Suppressor macrophage treated with lipopolysaccharide for 1 hour (primary cell): ENCODE data around the gene SLC9A1.
A peak's percentile ranks its signal among the peaks of the same experiment; 100 is the strongest.

Experiments used
- DNase-seq, 3 donors: peaks; one replicate each; pipeline ENCODE4 v3.0.0-alpha.2; 2020 to 2022

SLC9A1 gene

DNA sequence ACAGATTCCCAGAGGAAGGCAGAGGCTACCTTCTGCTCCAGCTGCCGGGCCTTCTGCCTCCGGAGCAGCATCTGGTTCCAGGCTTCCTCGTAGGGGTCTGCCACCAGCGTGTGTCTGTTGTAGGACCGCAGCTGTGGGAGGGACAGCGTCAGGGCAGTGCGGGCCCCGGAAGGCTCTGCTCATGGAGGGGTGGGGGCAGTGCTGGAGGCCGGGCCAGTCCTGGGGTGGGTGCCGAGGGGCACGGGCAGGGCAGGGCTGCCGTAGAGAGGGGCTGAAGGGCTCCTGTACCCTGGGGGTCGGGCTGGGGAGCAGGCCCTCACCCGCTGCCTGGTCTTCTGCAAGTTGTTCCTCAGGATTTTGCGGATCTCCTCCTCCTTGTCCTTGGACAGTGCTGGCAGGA, 53.2 kb downstream of the SLC9A1 start:
- no peak for DNase-seq

DNA sequence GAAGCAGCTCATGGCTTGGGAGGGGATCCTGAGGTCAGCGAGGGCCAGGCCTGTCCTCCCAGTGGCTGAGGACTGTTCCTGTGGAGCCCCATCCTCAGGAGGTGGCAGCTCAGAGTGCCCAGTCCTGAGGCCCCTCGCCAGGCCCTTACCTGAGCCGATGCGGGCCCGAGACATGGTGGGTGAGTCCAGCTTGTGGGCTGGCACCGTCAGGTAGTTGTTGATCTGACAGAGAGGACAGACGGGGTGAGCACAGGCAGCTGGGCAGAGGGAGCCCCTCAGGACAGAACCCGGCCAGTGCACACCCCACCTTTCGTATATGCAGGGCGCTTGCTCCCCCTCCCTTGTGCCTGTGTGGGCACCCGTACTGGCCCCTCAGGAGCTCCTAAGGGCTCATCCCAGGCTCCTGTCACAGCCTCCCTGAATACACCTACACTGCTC, 53.9 kb downstream of the SLC9A1 start:
- no peak for DNase-seq

DNA sequence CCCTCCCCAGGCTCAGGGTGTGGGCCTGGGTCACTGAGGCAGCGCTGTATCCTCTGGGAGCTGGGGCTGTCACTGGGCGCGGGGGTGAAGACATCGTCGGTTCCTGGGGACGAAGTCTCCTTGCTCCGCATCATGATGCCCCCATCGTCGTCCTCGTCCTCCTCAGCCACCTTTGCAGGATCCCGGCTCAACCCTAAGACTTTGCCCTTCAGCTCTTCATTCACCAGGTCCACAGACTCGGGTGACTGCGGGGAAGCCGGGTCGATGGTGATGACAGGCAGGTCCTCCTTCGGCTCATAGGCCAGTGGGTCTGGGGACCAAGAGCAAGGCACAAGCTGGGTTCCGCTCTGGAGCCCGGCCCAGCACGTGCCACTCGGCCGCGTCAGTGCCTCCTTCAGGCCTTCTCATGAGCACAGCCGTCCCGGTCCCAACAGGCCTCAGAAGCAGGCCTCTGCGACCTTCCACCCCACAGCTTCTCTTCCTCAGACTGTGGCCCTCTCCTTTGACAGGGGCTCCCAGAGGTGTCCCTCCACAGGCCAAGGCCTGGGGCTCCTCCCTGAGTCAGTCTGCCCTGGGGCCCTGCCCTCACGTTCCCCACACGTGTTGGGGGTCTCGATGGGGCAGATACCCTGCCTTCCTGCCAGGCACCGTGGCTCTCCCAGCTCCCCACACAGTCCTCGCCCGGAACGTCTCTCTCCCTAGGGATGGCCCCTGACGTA, 54.4 kb downstream of the SLC9A1 start:
- no peak for DNase-seq

DNA sequence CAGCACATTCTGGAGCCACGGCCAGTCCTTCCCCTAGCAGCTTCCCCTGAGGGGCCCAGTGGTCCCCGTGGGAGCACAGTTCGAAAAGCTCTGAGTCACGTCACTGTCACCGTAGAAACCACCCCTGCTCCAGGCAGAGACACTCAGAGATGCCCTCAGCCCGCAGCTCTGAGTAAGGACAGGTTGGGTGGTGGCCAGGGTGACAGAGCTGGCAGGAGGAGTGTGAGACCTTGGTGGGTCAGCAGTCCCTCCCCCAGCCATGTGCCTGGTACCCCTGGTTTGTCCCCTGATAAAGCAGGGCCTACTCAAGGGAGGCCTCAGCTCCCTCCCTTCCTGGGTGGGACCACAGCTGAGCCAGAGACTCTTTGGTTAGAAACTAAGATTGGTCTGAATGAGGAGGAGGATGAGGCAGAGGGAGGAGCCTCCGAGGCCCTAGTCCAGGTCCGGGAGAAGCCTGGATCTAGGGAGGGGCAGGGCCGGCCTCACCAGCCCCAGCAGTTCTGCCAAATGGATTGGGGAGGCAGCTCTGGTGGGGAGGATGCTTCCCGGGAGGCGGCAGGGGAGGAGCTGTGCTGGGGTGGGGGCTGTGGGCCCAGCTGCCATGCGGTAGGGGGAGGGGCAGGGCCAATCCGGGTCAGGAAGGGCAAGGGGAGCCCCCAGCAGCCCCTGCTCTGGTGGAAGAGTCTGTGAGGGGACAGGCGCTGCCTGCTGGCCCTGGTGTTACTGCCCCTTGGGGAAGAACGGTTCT, 55.2 kb downstream of the SLC9A1 start:
- peak; percentile 82 to 85 (median 83) for DNase-seq

DNA sequence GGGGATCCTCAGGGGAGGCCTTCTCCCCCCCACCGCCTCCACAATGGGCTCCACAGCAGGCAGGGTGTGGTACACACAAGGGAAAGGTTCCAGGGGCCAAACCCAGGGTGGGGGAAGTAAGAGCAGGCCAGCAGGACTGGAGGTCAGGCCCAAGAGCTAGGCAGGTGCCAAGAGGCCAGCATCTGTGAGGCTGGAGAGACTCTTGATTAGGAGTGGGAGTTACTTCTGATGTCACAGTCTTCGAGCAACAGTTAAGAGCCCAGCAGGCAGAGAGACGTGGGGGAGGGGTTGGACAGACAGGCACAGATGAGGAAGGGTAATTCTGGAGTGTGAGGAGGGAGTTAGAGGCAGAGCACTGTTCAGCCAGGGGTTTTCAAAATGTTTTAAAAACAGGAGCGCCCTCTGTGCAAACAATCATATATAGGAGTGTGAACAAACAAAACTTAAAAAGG, 55.8 kb downstream of the SLC9A1 start:
- peak; percentile 55 to 68 (median 57) for DNase-seq

DNA sequence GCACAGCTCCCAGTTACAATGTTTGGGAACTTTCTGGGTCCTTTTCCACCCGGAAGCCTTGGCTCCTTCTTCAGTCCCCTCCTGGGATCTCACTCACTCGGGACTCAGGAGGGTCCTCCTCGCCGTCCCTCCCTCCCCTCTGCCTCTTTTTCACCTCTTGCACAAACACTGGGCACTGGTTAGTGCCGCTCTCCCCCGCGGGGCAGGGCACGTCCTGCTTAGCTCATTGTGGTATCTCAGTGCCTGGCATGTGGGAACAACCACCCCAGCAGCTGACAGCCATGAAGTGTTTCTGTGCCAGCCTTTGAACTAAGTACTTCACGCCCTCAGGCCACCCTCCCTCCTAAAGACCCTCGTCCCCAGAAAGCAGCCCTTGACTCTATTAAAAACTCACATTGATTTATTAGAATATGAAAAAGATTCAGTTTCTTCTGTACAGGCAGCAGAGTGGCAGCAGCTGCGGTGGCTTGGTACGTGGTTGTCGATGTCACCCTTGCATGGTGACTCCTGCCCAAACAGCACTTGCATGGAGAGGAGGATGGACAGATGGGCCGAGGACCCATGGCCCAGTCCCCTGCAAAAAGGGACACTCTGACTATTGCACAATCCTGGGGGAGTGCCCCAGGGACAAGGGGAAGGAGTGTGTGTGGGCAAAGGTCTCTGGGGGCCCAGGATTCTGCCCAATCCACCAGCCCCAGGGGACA, 56.3 kb downstream of the SLC9A1 start:
- peak; percentile 39 to 57 (median 47) for DNase-seq

DNA sequence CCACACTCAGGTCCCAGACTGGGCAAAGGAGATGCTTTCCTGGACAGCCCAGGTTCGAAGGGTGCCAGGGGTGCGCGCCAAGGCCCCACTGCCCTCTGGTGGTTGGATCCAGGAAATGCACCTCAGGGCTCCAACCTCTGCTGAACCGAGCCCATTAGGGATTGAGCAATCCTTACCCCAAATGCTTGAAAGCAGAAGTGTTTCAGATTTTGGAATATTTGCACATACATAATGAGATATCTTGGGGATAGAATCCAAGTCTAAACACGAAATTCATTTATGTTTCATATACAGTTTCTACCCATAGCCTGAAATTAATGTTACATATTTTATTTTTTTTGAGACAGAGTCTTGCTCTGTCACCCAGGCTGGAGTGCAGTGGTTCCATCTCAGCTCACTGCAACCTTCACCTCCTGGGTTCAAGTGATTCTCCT, 57.4 kb downstream of the SLC9A1 start:
- DNase-seq, result peak; percentile 91 to 95 (median 92)

DNA sequence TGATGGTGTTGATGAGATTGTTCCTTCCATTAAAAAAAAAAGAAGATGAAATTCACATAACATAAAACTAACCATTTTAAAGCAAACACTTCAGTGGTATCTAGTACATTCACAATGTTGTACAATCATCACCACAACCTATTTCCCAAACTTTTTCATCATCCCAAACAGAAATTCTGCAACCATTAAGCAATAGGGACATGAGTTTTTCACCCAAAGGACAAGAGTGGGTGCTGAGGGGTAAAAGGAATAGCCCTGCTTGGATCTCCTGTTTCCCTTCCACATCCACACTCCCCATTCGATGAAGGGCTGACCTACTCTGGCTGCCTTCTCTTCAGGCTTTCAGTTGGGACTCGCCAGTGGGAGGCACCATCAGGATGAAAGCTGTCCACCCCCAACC, 59.3 kb downstream of the SLC9A1 start:
- peak; percentile 48 to 62 (median 61) for DNase-seq

DNA sequence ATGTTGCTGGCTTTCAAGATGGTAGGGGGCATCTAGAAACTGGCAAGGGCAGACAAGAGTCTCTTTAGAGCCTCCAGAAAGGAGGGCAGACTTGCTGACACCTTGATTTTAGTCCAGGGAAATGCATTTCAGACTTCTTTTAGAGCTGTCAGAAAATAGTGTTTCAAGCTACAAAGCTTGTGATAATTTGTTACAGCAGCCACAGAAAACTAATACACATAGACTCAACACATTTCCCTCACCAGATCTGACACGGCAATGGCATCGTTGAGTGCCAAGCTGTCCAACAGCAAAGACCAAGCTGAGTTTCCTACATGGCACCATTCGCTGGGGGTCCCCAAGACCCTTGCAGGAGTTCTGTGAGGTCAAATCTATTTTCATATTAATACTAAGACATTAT, 62.0 kb downstream of the SLC9A1 start:
- no peak for DNase-seq

DNA sequence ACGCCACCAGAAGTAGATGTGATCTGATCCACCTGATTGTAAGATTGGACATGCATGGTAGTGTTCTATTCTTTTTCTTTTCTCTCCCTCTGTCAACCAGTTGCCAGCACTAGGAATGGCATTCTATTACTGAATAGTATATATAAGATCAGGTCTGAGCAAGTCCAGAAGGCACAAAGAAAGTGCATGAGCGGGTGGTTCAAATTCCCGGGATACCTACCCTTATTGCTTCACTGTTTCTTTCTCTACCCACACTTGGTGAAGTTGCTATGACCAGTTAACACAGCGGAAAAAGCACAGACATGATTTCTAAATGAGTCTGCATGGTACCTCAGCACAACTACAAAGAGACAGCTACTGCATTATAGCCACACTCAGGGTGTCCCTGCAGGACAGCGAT, 64.0 kb downstream of the SLC9A1 start:
- DNase-seq, result no peak

DNA sequence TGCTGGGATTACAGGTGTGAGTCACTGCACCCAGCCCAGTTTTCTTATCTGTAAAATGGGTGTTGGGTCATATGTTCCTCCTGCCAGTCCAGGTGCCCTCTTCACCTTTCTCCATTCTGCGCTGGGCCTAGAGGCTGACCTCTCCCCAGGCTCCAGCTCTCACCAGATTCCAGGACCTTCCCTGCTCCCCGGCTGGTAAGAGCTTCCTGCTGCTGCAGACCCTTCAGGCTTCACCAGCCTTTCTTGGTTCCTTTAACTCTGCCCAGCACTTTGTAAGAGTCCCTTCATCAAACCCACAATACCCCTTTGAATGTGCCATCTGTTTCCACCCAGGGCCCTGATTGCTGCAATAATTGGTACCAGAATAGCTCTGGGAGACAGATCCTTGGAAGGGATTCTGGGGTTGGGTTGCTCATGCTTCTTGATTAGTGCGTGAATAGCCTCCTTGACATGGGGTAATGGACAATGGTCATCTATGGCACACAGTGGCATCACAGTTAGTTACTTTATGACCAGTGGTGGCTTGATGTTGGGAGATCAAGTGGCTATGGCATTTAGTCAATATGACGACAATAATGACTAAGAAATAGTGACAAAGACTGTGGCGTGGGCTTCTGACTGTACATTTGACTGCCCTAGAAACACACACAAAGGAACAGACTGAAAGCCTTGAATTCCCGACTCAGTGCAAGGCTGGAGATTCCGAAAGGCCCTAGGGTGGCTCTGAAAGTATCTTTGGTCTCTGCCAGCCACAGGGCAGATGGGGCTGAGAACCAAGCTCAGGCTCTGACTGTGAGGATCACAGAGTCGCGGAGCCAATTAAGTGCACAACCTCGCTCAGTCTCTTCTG, 67.3 kb downstream of the SLC9A1 start:
- peak; percentile 73 to 89 (median 76) for DNase-seq

DNA sequence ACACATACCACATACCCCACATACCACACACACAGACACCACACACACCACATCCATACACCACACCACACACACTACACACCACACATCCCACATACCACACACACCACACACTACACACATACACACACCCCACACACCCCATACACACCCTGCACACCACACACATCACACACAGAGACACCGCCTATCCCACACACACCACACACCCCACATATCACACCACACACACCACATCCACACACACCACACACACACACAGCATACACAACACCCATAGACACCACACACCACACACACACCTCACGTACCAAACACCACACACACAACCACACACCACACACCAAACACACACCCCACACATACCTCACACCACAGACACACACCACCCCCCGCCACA, 68.3 kb downstream of the SLC9A1 start:
- DNase-seq, result no peak

DNA sequence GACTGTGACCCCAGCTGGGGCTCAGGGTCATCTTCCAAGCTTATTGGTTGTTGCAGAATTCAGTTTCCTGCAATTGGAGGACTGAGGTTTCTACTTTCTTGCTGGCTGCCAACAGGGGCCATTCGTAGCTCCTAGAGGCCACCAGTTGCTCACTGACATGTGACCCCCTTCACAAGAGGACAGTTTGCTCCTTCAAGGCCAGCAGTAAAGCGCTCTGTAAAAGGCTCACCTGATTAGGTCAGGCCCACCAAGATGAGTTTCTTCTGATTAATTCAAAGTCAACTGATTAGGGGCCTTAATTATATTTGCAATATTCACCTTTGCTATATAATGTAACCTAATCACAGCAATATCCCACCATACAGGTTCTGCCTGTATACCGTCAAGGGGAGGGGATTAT, 68.9 kb downstream of the SLC9A1 start:
- DNase-seq, result no peak

DNA sequence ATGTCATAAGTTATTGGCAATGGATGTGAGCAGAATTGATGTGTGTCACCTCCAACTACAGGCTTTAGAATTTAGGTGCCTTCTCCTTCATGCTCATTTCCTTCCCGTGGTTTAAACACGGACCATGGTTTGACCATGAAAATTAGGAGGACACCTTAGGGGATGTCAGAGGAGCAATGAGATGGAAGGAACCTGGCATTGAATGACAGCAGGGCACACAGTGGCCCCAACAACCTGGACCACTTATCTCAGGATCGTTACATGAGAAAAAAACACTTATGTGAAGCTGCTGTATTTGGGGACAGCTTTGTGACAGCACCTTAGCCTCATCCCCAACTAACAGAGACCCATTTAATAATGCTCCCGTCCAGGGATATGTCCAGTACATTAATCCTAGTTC, 70.8 kb downstream of the SLC9A1 start:
- DNase-seq, result no peak

DNA sequence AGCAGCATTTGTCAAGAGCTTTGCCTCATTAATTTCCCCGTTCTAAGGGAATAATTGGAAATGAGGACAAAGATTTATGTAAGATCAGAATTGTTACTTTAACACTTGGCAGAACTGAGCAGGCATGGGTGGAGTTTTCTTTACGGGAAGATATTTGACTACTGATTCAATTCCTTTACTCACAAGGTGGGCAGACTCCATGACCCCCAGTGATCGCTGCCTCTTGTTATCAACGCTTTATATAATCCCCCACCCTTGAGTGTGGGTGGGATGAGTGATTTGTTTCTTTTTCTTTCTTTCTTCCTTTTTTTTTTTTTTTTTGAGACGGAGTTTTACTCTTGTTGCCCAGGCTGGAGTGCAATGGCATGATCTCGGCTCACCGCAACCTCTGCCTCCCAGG, 77.0 kb downstream of the SLC9A1 start:
- DNase-seq, result no peak

DNA sequence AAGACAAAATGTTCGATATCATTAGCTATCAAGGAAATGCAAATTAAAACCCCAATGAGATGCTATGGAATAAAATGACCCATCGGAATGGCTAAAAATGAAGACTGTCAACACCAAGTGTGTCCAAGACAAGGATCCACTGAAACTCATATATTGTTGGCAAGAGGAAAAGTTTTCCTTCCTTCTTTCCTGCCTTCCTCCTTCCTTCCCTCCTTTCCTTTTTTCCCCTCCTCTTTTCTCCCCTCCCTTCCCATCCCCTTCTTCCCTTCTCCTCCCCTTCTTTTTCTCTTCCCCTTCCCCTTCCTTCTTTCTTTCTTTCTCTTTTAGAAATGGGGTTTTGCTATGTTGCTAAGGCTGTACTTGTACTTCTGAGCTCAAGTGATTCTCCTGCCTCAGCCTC, 78.1 kb downstream of the SLC9A1 start:
- DNase-seq, result no peak

DNA sequence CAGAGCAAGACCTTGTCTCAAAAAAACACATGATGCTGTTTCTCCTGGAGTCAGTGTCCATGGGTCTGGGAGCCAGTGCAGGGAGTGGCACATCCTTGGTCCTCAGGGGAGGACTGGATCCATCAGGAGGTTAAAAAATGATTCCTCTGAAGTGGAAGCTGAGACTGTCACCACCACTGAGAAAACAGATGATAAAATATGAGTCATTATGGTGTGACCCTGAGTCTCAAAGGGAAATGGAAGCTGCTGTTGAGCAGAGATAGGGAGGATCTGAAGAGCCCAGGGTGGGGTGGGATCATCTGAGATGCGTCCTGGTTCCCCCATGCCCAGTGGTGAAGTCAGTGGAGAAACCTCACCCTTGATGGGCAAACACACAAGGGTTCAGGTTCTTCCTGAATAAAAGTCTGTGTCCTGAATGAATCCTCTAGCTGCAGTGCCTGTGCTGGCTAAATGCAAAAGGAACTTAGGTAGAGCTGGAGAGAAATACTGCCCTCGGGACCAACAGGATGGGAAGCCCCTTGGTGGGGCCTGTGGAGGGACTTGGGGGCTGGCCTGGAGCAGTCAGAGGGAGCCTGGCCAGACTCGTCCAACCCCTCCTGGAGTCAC, 80.6 kb downstream of the SLC9A1 start:
- peak; percentile 85 to 91 (median 91) for DNase-seq

DNA sequence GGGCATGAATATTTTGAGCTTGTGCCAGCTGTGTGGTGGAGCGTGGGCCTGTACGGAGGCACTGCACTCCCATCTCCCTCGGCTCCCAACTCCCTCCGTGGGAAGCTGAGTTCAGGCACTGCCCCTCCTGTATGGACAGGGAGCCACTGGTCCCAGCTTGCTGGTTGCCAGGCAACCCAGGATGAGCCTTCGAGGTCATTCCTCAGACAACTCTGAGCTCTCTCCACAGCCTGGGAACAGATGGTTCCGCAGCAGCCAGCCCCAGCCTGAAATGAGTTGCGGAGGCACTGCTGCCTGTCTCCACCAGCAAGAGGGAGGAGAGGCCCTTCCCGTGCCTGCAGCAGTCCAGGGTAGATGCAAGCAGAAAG, 83.9 kb downstream of the SLC9A1 start:
- DNase-seq, result no peak

DNA sequence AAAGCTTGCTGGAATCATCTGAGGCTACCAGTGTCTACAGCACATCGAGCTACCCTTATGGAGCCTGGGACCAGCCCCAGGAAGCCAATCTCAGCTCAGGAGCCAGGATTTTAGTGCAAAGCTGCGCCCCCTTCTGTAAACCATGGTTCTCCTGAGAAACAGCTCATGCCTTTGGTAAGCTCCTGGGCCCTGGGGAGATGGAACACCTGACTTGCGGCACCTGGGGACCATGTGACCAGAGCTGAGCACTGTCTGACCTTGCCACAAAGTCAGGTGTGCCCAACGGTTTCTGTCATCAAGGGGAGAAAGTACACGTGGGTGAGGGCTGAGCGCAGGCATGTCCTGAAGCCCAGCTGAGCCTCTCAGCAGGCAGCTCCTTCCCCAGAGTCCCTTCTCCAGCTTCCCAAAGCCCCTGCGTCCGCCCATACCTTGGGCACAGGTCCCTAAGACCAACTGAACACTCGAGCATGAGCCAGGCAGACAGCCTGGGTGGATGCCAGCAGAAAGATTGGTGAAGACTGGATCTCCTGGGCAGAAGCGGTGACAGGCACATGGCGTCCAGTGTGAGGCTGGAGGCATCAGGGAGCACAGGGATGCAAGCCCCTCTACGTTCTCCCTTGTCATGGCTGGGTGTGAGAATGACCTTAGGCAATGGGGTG, 84.4 kb downstream of the SLC9A1 start:
- DNase-seq, result no peak

DNA sequence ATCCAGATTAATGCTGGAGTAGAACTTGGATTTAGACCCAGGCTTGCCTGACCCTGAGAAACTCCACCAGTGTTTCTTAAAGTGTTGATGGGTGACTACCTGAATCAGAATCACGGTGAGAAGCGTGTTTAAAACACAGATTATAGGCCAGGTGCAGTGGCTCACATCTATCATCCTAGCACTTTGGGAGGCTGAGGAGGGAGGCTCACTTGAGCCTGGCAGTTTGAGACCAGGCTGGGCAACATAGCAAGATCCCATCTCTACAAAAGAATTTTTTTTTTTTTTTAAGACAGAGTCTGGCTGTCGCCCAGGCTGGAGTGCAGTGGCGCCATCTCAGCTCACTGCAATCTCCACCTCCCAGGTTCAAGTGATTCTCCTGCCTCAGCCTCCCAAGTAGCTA, 86.0 kb downstream of the SLC9A1 start:
- DNase-seq, result no peak

DNA sequence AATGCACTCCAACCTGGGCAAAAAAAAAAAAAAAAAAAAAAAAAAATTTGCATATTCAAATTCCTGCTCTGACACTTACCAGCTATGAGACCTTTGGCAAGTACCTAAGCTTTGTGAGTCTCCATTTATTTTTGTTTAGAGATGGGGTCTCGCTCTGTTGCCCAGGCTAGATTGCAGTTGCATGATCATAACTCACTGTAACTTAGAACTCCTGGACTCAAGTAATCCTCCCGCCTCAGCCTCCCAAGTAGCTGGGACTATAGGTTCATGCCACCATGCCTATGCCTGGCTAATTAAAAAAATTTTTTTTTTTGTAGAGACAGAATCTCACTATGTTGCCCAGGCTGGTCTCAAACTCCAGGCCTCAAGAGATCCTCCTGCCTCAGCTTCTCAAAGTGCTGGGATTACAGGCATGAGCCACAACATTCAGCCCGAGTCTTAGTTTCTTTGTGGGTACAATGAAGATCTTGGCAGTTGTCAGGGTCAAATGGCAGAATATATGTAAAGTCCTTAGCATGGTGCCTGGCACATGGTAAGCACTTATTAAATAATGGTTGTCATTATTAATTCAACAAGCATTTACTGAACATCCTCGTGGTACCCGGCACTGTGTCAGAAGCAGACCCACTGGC, 88.8 kb downstream of the SLC9A1 start:
- DNase-seq, result no peak
